CD4-positive, alpha-beta T cell treated with Interleukin-17A for 1 hour (primary cell): ENCODE measurements around the gene TNFAIP2.

Experiments used
- DNase-seq: peaks from one replicate; pipeline ENCODE4 v3.0.0-alpha.2; 2020

TNFAIP2 gene, protein sequence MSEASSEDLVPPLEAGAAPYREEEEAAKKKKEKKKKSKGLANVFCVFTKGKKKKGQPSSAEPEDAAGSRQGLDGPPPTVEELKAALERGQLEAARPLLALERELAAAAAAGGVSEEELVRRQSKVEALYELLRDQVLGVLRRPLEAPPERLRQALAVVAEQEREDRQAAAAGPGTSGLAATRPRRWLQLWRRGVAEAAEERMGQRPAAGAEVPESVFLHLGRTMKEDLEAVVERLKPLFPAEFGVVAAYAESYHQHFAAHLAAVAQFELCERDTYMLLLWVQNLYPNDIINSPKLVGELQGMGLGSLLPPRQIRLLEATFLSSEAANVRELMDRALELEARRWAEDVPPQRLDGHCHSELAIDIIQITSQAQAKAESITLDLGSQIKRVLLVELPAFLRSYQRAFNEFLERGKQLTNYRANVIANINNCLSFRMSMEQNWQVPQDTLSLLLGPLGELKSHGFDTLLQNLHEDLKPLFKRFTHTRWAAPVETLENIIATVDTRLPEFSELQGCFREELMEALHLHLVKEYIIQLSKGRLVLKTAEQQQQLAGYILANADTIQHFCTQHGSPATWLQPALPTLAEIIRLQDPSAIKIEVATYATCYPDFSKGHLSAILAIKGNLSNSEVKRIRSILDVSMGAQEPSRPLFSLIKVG

DNA sequence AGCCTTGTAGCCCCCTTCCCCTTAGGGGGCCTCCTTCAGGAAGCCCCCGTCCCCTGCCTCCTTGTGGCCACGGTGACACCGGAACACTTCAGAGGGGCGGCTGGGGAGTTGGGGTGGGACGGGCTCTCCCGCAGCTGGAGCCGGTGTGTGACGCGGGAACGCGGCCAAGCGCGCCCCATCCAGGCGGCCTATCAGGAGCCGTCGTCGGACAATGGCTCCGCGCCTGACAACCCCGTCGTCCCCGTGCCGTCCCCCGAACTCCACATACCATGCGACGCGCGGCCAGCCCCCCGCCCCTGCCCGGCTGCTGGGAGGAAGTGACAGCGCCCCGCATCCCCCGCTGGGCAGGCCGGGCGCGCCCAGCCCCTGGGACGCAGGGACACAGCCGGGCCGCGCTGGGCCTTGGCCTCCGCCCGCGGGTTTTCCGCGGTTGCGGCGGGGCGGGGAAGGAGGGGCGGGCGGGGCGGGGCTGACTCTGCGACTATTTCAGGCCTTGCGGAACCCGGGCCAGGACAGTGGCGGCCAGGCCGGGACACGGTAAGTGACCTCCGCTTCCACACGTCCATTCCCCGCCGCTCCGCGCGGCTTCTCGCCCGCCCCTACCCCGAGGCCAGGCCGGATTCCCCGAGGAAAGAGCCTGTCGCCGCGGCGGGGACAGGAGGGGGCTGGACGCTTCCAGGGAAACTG lies at the start of gene TNFAIP2:
Gene TNFAIP2, plus strand, starts transcription at position 515 of the 687 bp plus-strand sequence. CDS start 2,997 bp downstream, outside the sequence.
- no peak for DNase-seq

DNA sequence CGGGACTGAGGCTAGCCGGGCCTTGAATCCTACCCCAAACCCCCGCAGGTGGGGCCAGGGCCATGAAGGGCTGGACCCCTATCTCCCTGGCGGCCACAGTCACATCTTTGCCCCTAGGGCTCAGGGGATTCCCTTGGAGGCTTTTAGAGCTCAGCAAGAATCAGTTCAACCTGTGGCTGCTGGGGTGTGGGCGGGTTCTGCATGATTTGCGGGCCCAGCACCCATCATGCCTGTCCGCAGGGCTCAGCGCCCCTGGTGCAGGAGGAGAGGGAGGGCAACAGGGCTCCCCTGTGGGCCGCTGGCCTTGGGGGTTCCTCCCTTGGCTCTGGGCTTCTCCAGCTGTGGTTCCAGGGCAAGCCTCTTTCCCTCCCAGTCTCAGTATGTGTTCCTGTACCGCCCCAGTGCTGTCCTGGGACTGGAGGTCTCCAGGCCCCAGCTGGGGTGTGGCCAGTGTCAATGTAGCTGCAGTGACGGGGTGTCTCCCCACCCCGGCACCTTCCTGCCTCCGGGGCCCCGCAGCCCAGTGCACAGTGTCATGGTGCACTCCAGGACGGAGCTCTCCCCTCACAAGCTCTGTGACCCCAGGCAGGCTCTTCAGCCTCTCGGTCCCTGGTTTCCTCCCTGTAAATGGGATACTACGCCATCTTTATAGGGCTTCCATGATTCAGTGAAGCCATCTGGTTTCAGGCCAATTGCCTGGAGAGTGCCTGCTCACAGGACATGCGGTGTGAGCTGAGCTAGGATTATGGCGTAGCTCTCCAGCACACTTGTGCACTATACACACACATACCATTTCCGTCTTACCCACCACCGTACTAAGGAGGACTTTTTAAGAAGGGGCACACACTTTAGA lies 49.2 kb upstream of the TNFAIP2 start:
- no peak for DNase-seq

DNA sequence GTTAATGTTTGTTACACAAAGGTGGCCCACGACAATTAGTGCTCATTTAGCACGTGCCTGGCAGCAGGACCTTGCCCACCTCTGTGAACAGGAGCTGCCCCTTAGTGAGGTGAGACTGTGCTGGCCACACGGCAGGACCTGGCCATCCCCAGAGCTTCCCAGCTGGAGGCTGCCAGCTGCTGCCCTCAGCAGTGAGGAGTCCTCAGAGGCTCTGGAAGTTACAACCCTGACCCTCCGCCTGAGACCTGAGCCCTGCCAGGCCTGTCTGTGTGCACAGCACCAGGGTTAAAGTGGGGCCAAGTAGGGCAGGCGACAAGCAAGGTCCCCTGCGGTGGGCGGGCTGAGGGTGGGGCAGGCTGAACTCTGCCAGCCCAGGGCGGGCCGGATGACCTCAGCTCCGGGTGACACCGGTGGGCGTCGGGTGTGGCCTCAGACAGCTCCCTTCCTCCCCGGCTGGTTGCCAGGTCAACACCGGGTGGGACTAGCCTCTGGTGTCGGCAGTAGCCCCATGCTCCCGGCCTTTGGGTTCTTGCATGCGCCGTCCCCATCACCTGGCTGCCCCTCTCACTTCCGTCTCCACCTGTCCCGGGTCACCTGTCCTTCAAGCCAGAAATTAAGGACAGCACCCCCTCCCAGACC lies 48.4 kb upstream of the TNFAIP2 start:
- peak; percentile 25 for DNase-seq

DNA sequence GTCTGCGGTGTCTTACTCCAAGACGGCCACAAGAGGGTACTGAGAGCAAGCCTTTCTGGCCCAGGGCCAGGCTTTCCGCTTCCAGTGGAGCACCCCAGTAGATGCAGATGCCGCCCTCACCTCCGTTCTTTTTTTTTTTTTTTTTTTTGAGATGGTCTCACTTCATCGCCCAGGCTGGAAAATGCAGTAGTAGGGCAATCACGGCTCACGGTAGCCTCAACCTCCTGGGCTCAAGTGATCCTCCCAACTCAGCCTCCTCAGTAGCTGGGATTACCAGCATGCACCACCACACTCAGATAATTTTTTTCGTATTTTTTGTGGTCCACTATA lies 44.9 kb upstream of the TNFAIP2 start:
- DNase-seq, result peak; percentile 83

DNA sequence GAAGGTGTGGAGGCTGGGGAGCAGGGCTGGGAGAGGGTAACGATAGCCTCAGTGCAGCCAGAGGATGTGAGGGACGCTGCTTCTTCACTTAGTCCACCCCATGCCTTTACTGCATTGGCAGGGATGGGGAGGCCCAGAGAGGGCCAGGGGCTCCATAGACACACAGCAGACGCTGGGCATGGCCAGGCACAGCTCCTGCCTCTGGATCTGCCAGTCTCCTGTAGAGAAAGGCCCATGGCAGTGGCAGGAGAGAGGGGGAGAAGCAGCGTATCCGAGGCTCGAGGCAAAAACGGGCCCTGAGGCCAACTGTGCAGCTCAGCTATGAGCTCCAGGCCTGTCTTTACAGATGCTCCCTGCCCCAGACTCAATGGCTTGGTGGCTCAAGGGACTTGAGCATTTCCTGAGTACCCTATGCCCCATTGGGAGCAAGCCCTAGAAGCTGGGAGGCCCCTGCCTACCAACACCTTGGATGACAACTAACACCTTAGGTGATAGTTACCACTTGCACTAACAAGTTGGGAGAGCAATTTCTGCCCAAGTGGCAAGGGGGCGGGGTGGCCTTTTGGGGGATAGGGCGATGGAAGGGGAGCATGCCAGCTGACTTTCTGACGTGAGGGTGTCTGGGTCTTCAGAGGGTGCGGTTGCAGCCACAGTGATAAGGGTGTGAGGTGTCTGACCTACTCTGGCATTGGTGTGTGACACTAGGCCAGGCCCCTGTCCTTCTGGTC lies 44.2 kb upstream of the TNFAIP2 start:
- DNase-seq, result no peak

DNA sequence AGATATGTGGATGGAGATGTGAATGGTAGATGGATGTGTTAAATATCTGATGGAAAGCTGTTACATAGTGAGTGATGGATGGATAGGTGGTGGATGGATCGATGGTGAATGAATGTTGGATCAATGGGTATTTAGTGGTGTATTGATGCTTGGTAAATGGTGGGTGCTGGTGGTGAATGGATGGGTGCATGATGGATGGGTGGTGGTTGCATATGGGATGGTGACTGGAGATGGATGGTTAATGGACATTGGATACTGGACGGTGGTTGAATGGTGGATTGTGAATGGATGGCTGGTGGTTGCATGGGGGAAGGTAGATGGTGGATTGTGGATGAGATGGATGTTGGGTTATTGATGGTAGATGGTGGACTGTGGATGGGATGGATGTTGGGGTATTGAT lies 41.3 kb upstream of the TNFAIP2 start:
- DNase-seq, result no peak

DNA sequence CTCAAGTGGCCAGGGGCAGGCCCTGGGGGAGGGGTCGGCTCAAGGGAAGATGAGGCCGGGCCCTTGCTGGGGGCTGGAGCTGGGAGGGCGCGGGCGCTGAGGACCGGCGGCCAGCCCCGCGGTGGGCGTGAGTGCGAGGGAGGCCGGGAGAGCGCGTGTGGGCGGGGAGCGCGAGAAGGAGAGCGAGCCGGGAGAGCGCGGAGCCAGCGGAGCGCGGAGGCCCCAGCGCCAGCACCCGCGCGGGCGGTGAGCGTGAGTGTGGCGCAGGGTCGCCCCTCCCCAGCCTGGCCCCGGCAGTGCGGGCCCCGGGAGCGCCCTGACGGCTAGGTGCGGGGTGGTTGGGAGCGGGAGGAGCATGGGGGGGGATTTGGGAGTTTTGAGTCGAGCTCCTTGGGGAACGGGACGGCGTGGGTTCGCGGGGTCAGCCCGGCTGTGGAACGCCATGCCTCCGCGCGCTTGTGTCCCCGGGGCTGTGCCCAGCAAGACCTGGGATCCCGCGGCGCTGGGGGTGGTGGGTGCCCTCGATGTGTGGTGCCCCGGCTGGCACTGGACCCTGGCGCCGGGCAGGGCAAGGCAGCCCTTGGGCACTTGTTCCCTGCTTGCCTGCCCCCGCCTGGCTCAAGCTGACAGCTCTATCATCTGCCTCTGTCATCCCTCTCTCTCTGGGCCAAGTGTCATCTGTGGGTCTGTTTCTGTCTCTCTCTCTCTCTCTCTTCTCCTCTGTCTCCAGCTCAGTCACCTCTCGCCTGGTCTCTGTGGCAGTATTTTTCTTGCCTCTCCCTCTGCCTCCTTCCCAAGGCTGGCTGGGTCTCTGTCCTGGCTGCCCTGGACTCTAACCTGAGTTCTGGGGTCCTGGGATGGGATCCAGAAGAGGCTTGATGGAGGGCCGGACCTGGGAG lies 39.0 kb upstream of the TNFAIP2 start, which contains the start of gene LBHD2:
Gene LBHD2, plus strand, starts transcription at position 190 of the 899 bp plus-strand sequence. CDS start 1,803 bp downstream, outside the sequence.
- DNase-seq, result no peak

DNA sequence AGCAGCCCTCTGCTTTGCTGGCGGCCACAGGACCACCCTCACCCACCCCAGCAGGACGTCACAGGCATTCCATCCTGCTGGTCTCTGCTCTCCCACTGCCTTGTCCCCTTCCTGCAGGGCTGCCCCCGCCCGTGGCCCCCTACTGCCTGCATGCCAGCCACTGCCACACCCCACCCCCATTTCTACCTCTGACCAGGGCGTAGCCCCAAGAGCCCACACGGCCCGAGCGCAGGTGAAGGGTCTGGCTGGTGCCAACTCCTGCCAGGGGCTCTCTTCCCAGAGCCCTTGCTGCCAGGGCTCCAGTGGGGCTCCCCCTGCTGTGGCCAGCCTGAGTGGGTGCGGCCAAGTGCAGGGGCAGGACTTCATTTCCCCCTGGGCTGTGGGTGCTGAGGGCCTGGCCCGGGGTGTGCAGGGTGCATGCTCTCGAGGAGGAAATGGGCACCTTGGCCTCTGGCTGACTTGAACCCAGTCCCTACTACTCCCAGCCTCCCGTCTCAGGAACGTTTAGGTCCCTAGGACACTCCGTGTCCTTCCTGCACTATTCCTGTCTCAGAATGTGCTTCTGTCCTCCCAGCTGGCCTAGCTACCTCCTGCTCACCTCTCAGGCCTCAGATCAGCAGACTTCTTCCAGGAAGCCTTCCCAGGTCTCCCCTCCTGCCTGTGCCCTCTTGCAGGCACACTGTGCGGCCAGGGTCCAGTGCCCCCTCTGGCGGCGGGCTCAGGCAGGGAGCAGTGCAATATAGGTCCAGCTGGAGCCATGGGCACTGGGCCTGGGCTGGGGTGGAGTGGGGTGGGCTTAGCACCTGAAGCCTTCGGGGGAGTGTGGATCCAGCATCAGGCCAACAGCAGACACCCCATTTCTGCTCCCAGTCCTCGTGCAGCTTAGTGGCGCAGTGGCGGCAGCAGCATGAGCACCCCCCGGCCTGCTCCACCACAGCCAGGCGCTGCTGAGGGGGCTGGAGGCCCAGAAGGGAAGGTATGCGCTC lies 37.9 kb upstream of the TNFAIP2 start:
- DNase-seq, result no peak

DNA sequence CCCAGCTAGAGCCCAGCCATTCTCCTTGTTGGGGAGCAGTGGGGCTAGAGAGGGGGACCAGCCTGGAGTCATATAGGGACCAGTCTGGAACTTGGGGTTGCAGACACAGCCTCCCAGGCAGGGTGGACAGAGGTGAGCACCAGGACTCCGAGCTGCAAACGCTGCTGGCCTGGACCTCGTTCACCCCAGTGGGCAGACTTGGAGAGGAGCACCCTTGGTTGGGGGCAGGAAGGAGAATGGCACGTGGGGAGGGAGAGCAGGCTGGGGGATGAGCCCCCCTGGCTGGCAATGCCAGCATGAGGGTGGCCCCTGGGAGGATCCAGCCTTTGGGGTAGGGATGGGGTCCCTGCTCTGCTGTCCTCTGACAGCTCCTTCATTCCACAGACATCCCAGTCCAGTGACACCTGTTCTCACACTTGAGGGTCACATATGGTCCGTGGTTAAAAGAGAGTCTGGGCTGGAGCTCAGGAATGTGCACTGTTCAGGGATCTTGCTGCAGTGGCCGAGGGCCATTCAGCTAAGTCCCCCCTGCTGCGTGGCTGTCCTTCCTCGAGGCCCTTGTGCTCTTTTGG lies 36.4 kb upstream of the TNFAIP2 start:
- no peak for DNase-seq

DNA sequence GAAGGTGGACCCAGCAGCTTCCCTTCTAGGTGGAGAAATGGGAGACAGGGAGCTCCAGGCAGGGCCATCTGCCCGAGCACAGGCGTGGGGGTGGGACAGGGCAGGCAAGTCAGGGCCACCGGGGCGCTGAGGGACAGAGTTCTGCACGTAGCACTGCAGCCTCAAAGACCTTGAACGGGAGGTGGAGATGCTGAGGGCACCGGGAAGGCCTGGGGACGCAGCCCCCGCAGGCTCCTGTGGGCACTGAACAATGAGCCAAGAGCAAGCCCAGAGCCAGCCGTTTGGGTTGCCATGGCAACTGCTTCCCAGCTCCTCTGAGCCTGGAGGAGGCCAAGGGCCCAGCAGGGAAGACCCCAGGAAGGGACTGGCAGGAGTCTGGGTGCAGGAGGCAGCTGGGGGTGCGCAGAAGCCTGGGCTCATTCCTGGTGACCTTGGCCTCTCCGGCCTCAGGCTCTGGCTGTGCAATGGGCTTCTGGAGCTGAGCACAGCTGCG lies 35.9 kb upstream of the TNFAIP2 start:
- DNase-seq, result no peak

DNA sequence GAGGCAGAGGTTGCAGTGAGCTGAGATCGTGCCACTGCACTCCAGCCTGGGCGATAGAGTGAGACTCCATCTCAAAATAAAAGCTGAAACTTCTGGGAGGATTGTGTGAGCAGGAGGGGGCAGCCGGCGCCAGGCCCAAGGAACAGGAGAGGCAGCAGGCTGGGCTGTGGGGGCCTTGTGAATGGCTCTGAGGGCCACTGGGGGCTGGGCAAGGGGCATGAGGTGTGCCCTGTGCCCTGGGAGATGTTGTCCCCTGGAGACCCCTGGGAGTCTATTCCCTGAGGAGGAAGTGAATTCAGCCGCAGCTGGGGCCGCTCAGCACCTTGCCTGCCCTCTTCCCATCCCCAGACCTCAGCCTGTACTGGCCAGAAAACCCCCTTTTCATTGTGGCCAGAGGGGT lies 34.3 kb upstream of the TNFAIP2 start:
- no peak for DNase-seq

DNA sequence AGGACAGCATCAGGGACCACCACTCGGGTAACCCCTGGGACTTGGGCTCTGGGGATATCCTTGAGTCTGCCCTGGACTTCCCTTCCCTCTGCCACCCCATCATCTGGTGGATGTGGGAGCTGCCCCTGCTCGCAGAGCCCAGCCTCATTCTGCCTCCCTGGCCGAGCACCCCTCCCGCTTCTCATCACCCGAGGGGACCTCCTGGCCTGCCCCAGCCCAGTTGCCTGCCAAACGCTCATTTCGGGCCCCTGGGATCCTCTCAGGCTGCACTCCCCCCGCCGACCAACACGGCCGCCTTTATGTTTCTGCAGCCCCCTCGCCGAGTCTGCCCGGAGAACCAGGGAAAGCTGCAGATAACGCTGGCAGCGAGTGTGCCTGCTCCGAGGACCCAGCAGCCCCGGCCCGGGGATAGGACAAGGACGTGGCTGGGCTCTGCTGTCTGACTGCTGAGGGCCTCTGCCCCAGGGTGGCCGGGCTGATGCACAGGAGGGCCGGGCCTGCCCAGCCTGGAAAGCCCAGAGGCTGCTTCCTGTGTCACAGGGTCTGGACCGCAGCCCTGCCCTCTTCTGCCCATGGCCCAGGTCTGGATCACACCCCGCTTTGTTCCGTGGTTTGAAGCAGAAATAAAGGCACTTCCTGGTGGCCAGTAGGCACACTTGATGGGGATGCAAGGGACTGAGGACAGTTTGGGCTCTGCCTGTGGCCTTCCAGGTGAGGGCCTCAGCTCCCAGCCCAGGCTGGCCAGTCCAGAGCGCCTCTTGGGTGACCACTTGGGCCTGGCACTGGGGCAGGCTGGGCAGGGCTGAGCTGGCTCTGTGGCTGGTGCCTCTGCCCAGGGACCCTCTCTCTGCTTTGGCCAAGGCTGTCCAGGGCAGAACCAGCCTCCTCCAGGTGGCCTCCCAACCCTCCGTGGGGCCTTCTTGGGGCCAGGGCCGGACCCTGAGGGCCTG lies 33.6 kb upstream of the TNFAIP2 start:
- DNase-seq, result no peak

DNA sequence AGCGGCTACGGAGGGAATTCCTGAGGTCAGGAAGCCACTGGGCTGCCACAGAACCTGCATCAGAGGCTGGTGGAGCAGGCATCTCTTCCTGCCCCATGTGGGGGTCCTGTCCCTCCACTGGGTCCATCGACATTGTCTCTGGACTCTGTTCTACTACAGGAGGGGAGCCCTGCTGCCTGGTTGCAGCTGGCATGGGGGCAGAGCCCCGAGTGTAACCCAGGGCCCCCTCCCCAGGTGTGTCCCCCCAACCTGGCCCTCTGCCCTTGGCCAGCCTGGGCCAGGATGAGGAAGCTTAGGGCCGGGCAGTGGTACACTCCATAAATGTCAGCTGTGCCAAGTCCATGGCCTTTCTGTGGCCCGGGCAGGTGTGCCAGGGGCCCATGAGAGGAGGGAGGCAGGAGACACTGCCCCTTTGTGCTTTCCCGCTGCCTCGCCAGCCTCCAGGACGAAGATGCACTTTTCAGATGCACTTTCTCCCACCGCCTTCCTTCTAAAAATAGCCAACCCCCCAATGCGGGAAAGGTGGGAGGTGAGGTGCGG lies 32.7 kb upstream of the TNFAIP2 start:
- DNase-seq, result no peak

DNA sequence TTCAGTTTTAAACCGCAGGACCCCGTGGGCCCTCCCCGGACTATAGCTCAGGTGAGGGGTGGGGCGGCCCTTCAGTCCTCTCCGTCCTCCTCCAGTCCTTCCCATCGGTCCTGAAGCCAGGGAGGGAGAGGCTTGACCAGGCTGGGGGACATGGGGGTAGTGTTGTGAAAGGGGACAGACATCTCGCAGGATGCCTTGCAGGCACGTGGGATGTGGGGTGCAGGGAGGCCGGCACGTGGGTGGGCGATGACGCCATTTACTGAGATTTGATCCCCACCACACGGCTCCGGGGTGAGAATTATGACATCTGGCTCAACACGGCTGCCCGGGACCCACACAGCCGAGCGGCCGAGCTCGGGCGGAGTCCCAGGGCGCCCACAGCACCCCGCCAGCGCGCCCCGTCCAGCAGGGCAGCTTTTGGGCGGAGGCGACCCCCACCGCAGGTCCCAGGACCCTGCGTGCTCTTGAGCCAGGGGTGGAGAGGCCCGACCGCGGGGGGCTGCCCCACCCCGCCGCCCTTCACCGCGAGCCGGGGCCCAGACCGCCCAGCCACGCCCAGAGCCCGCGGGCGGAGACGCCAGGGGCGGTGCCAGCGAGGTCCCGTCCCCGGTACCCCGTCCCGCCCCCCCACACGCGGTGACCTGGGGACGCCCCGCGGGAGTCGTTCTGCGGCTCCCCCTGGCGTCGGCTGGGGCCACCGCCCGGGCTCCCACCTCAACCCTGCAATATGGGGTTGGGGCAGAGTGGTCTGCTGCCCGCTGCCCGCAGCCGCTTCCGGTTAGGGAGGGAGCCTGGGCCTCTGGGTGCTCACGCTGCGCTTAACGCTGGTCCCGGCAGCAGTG lies 32.0 kb upstream of the TNFAIP2 start:
- peak; percentile 78 for DNase-seq

DNA sequence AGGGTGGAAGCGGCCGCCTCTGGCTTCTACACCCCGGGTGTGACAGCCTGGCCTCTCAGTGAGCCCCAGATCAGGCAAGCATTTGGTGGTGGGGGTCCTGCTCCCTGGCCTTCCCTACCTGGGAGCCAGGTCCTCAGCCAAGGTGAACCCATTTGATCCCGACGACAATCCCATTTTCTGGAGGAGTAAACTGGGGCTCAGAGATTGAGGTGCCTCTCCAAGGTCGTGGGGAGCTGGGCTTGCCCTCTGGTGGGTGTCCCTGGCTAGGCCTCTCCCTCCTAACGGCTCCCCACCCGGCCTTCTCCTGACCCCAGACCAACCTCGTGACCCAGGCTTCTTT lies 31.4 kb upstream of the TNFAIP2 start:
- no peak for DNase-seq

DNA sequence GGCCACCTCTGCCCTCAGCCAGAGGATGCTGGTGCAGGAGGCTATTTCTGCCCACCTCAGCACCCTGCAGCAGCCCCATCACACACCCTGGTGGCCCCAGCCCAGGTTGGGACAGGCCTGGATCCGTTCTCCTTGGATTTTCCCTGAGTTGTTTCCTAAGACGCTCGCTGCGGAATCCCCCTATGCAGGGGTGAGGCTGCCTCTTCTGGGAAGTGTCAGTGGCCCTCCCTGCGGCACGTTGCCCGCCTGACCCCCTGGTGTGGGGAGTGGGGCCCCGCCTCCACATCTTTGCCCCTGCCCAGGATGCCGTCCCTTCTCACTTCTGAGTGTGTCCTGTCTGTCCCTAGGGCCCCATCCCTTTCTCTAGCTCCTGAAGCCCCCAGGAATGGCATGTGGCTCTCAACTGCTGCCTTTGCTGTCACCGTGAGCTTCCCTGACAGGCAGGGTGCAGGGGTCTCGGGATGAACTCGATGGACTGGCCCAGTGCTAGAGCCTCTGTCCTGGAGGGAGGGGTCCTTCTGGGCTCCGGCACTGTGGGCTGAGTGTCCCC lies 29.3 kb upstream of the TNFAIP2 start:
- DNase-seq, result no peak
